ENCODE data around the gene TMED1. TPM values are rescaled to one million over a fixed set of nuclear protein-coding genes. Genes with fewer than 3 reads are reported as not detected.

Gene TMED1
- total RNA-seq, 4 donors from 2014 or later = 41.2 to 71.3 (median 48.7) TPM

- Histone ChIP-seq H3K4me3 (replicated peaks in 1 of 3) (no peak overlapping the region), H3K9me3 (no peaks in the 10 kb centered on the region), H3K27me3 (no peaks in the 10 kb centered on the region), H3K27ac (peak overlapping the region in 1 of 3 donors; percentile 47), H3K36me3 (peaks cover 9 to 32% of the 10 kb centered on the region in 2 donors), H3K4me1 (no peaks in the 10 kb centered on the region)
- 67 to 74% methylated on average over 9 of the region's 9 CpGs for WGBS, 2 donors
- DNase-seq = peak in 1 of 2 donors; percentile 19
- TF ChIP-seq CTCF (IDR thresholded peaks at IDR 0.05) (no peak), POLR2A (IDR thresholded peaks at IDR 0.05) (no peak)
- intact Hi-C loops (cut with DNase I) = no loop called here
These were observed 23.1 kb downstream of the TMED1 start for GRCh38 chr19:10812902-10813404.

- intact Hi-C loops (cut with DNase I) = no loop called here
- peaks cover 9 to 32% of the 10 kb centered on the region in 2 donors for H3K36me3 ChIP-seq
These were observed 23.8 kb downstream of the TMED1 start for GRCh38 chr19:10812196-10812595.

GRCh38 chr19:10811391-10812111 is 24.5 kb downstream of the TMED1 start:
- no peaks in the 10 kb centered on the region for H3K4me1 ChIP-seq
- TF ChIP-seq CTCF (IDR thresholded peaks at IDR 0.05) (no peak), POLR2A (IDR thresholded peaks at IDR 0.05) (no peak)
- H3K9me3 ChIP-seq = no peaks in the 10 kb centered on the region
- H3K4me3 ChIP-seq (replicated peaks in 1 of 3) = no peak overlapping the region
- no peak for DNase-seq
- H3K27ac ChIP-seq = no peak overlapping the region
- WGBS, 2 donors = 88 to 98% methylated on average over 6 to 8 of the region's 17 CpGs
- peaks cover 9 to 30% of the 10 kb centered on the region in 2 donors for H3K36me3 ChIP-seq
- no peaks in the 10 kb centered on the region for H3K27me3 ChIP-seq
- intact Hi-C loops (cut with DNase I) = no loop called here

More at GRCh38 chr19:10812196-10812595, 23.8 kb downstream of the TMED1 start:
- H3K4me3 ChIP-seq (replicated peaks in 1 of 3) = no peak overlapping the region
- TF ChIP-seq CTCF (IDR thresholded peaks at IDR 0.05) (no peak), POLR2A (IDR thresholded peaks at IDR 0.05) (no peak)
- DNase-seq = no peak
- no peak overlapping the region for H3K27ac ChIP-seq
- no peaks in the 10 kb centered on the region for H3K4me1 ChIP-seq
- WGBS, 2 donors = 95 to 96% methylated on average over 17 to 19 of the region's 19 CpGs
- no peaks in the 10 kb centered on the region for H3K9me3 ChIP-seq
- H3K27me3 ChIP-seq = no peaks in the 10 kb centered on the region

- no peaks in the 10 kb centered on the region for H3K27me3 ChIP-seq
- 90 to 95% methylated on average over 8 to 15 of the region's 15 CpGs for WGBS, 2 donors
- intact Hi-C loops (cut with DNase I) = no loop called here
- no peak overlapping the region for H3K4me3 ChIP-seq (replicated peaks in 1 of 3)
- H3K36me3 ChIP-seq = peaks cover 21 to 38% of the 10 kb centered on the region in 2 donors
- no peaks in the 10 kb centered on the region for H3K4me1 ChIP-seq
- H3K9me3 ChIP-seq = no peaks in the 10 kb centered on the region
- TF ChIP-seq CTCF (IDR thresholded peaks at IDR 0.05) (no peak), POLR2A (IDR thresholded peaks at IDR 0.05) (no peak)
- no peak for DNase-seq
- H3K27ac ChIP-seq = no peak overlapping the region
These were observed 26.2 kb downstream of the TMED1 start for GRCh38 chr19:10809651-10810285.

Measured in thyroid gland (tissue), 4 donors.